ENCODE data around the gene ATP9A. TPM values are rescaled to one million over a fixed set of nuclear protein-coding genes. Genes with fewer than 3 reads are reported as not detected.
A peak's percentile ranks its signal among the peaks of the same experiment; 100 is the strongest.

Gene ATP9A
- total RNA-seq, 2 experiments from 2014 or later, result 0.11 to 0.19 TPM

DNA sequence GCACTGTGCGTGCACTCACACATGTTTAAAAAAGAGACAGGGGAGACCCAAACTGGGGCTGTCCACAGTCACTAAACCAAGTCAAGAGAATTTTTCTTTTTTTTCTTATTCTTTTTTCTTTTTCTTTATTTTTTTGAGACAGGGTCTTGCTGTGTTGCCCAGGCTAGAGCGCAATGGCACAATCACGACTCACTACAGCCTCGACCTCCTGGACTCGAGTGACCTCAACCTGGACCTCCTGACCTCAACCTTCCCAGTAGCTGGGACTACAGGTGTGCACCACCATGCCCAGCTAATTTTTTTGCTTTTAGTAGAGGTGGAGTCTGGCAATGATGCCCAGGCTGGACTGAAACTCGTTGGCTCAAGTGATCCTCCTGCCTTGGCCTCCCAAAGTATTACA, 136.2 kb downstream of the ATP9A start:
- H3K4me1 Mint-ChIP-seq (ENCODE audit: low read depth), result peaks cover 11% of the 10 kb centered on the region
- no peaks in the 10 kb centered on the region for H3K9me3 Mint-ChIP-seq
- TF ChIP-seq, protein P1, sequence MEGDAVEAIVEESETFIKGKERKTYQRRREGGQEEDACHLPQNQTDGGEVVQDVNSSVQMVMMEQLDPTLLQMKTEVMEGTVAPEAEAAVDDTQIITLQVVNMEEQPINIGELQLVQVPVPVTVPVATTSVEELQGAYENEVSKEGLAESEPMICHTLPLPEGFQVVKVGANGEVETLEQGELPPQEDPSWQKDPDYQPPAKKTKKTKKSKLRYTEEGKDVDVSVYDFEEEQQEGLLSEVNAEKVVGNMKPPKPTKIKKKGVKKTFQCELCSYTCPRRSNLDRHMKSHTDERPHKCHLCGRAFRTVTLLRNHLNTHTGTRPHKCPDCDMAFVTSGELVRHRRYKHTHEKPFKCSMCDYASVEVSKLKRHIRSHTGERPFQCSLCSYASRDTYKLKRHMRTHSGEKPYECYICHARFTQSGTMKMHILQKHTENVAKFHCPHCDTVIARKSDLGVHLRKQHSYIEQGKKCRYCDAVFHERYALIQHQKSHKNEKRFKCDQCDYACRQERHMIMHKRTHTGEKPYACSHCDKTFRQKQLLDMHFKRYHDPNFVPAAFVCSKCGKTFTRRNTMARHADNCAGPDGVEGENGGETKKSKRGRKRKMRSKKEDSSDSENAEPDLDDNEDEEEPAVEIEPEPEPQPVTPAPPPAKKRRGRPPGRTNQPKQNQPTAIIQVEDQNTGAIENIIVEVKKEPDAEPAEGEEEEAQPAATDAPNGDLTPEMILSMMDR (IDR thresholded peaks at IDR 0.05), result no peak
- H3K27me3 ChIP-seq (ENCODE audit: control insufficient read depth in 1 of 2, insufficient read depth in 2 of 2, low read length in 2 of 2), result peaks cover 0 to 8% of the 10 kb centered on the region in 2 experiments
- ChIA-PET CTCF (no interaction called here), POLR2A (no interaction called here)
- no peak for DNase-seq
- no peaks in the 10 kb centered on the region for H3K9me3 ChIP-seq (ENCODE audit: control insufficient read depth in 1 of 2, insufficient read depth in 1 of 2, low read length in 2 of 2)
- no peak overlapping the region for H3K4me3 Mint-ChIP-seq
- H3K36me3 Mint-ChIP-seq (ENCODE audit: low read depth), result no peaks in the 10 kb centered on the region
- H3K27ac Mint-ChIP-seq, result no peak overlapping the region
- peaks cover 36% of the 10 kb centered on the region for H3K27me3 Mint-ChIP-seq
- no peak overlapping the region for H3K4me3 ChIP-seq (ENCODE audit: low read length)
- peaks cover 11% of the 10 kb centered on the region for H3K4me1 ChIP-seq (ENCODE audit: insufficient read depth, low read length)
- H3K36me3 ChIP-seq (ENCODE audit: insufficient read depth, low read length), result no peaks in the 10 kb centered on the region
- no peak overlapping the region for H3K27ac ChIP-seq (ENCODE audit: low read depth in 1 of 2, low read length in 2 of 2)
- intact Hi-C loops (cut with DNase I, micrococcal nuclease), result no loop called here
- no peak for ATAC-seq (ENCODE audit: poor library complexity)

DNA sequence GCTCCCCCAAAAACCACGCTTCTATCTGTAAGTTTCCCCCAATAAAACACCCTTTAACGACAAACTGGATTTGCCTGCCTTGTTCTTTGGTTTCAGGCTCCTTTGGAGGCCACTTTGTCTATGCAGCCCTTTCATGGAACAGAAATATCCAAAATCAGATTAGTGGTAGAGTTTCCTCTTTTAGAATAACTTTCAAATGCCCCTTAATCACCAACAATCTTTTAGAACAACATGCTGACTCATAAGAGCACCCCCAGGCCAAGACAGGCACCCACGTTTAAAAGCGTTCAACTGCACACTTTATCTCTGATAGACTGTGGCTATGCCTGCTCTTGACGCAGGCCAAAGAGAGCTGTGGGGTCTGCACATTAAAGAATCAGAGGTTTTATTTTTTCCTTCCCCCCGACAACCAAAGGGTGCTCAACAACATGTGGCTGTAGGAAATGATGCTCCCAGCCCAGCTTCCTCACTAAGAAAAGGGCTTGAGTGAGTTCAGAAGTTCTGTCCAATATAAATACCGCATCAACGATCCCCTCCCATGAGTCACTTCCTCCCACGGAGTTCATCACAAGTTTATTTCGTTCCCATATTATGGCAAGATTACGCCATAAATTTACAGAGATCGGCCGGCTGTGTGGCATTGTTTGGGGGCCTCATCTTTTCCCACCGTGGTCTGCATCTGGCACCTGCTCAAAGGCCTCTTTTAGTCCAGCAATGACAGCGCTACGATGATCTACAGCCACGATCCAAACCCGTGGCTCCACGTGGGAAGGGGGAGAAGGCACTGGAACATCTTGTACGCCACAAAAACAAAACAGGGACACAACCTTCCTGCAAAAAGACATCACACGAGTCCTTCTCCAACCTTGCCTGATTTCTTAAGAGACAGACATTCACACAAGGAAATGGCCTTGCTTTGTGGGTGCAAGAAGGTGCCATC, 136.9 kb downstream of the ATP9A start:
- Mint-ChIP-seq H3K36me3 (ENCODE audit: low read depth) (no peaks in the 10 kb centered on the region), H3K27ac (no peak overlapping the region), H3K27me3 (peaks cover 36% of the 10 kb centered on the region), H3K4me3 (no peak overlapping the region), H3K4me1 (ENCODE audit: low read depth) (peaks cover 11% of the 10 kb centered on the region), H3K9me3 (no peaks in the 10 kb centered on the region)
- Histone ChIP-seq H3K27me3 (ENCODE audit: control insufficient read depth in 1 of 2, insufficient read depth in 2 of 2, low read length in 2 of 2) (peaks cover 0 to 8% of the 10 kb centered on the region in 2 experiments), H3K4me3 (ENCODE audit: low read length) (no peak overlapping the region), H3K27ac (ENCODE audit: low read depth in 1 of 2, low read length in 2 of 2) (no peak overlapping the region), H3K9me3 (ENCODE audit: control insufficient read depth in 1 of 2, insufficient read depth in 1 of 2, low read length in 2 of 2) (no peaks in the 10 kb centered on the region), H3K4me1 (ENCODE audit: insufficient read depth, low read length) (peaks cover 11% of the 10 kb centered on the region), H3K36me3 (ENCODE audit: insufficient read depth, low read length) (no peaks in the 10 kb centered on the region)
- DNase-seq (peak in 3 of 14 experiments; percentile 32 to 62 (median 55)), ATAC-seq (ENCODE audit: poor library complexity) (peak; percentile 29)
- ChIA-PET CTCF (no interaction called here), POLR2A (no interaction called here)
- intact Hi-C loops (cut with DNase I, micrococcal nuclease), result no loop called here
- TF ChIP-seq, protein P1 (IDR thresholded peaks at IDR 0.05), result no peak

DNA sequence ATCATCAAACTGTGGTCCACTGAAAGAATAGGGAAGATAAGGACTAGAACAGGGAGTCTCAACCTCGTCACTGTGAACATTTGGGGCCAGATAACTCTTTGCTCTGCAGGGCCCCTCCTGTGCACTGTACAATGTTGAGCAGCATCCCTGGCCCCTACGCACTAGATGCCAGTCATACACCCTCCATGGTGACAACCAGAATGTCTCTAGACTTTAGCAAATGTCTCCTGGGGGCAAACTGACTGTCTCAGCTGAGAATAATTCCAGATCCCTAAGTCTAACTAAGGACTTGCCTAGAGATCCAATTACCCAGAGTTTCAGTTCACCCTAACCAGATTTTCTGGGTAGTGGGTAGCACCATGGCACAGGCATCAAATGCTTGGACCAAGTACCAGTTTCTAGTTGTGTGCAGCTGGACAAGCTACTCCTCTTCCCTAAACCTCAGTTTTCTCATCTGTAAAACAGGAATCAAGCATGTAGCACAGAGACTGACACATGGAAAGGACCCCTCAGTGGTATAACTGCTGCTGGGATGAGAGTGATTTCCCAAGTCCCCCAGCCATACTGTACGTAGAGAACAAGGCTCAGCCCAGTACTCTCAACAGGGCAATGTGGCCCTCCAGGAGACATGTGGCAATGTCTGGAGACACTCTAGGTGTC, 138.7 kb downstream of the ATP9A start:
- ChIA-PET CTCF (no interaction called here), POLR2A (no interaction called here)
- Mint-ChIP-seq H3K27ac (no peak overlapping the region), H3K36me3 (ENCODE audit: low read depth) (no peaks in the 10 kb centered on the region), H3K4me1 (ENCODE audit: low read depth) (peaks cover 11% of the 10 kb centered on the region), H3K4me3 (no peak overlapping the region), H3K9me3 (no peaks in the 10 kb centered on the region), H3K27me3 (peaks cover 36% of the 10 kb centered on the region)
- H3K4me1 ChIP-seq (ENCODE audit: insufficient read depth, low read length), result peaks cover 11% of the 10 kb centered on the region
- H3K9me3 ChIP-seq (ENCODE audit: control insufficient read depth in 1 of 2, insufficient read depth in 1 of 2, low read length in 2 of 2), result no peaks in the 10 kb centered on the region
- no peak overlapping the region for H3K27ac ChIP-seq (ENCODE audit: low read depth in 1 of 2, low read length in 2 of 2)
- TF ChIP-seq, protein P1 (IDR thresholded peaks at IDR 0.05), result no peak
- no peaks in the 10 kb centered on the region for H3K36me3 ChIP-seq (ENCODE audit: insufficient read depth, low read length)
- ATAC-seq (ENCODE audit: poor library complexity) (no peak), DNase-seq (no peak)
- peaks cover 0 to 6% of the 10 kb centered on the region in 2 experiments for H3K27me3 ChIP-seq (ENCODE audit: control insufficient read depth in 1 of 2, insufficient read depth in 2 of 2, low read length in 2 of 2)
- H3K4me3 ChIP-seq (ENCODE audit: low read length), result no peak overlapping the region
- intact Hi-C loops (cut with DNase I, micrococcal nuclease), result no loop called here

All from CD4-positive, alpha-beta T cell (primary cell).